A549 (cell line): ENCODE results near the gene XCL1. TPM values are rescaled to one million over a fixed set of nuclear protein-coding genes. Genes with fewer than 3 reads are reported as not detected.

Experiments used
- ATAC-seq, 2 experiments: fragments of 200-7000 bp in 1 of 2; fragments of >200 bp in 1 of 2; cut with Nextera tagmentation in 1 of 2; cut with Tn5 transposase in 1 of 2; 3 replicates each; pipeline versions ENCODE4 v1.8.0 to v1.9.1; 2018 to 2020; ENCODE audit warnings: mild to moderate bottlenecking in 1 of 2, moderate library complexity in 1 of 2
- CTCF ChIA-PET: fragments of 300-600 bp; sonication (Branson Sonifier 250); formaldehyde crosslinking; extraction: SDS; loops from one replicate; lab custom pipeline; 2021; ENCODE audit warnings: antibody characterized with exemption, inconsistent platforms; lab: Yijun Ruan, JAX
- POLR2A ChIA-PET: fragments of 350-600 bp; formaldehyde crosslinking; extraction: SDS; loops from one replicate; lab custom pipeline; 2021; ENCODE audit warnings: antibody characterized with exemption, inconsistent platforms; lab: Yijun Ruan, JAX
- DNase-seq, 2 experiments: peaks; one replicate each; pipeline versions ENCODE4 v3.0.0 to v3.0.0-alpha.2; 2011 to 2016; ENCODE audit warnings: low read depth in 1 of 2, low spot score in 1 of 2
- FAIRE-seq: peaks from 2 replicates; lab custom pipeline; 2011; peaks lifted over from hg19 to GRCh38; lab: Jason Lieb, UNC
- H3K27ac ChIP-seq, 2 experiments: fragments of >200 bp; sonication (Bioruptor Twin); formaldehyde crosslinking; 3 replicates each; pipeline ENCODE4 v1.5.1; 2016 to 2017
- H3K4me1 ChIP-seq: fragments of >200 bp; sonication (Bioruptor Twin); formaldehyde crosslinking; 3 replicates; pipeline ENCODE4 v1.6.1; 2016
- H3K4me2 ChIP-seq: fragments of >200 bp; sonication (Bioruptor Twin); formaldehyde crosslinking; 3 replicates; pipeline ENCODE4 v1.6.1; 2016
- H3K4me3 ChIP-seq: fragments of >200 bp; sonication (Bioruptor Twin); formaldehyde crosslinking; 3 replicates; pipeline ENCODE4 v1.5.1; 2016
- H3K9me3 ChIP-seq: fragments of >200 bp; sonication (Bioruptor Twin); formaldehyde crosslinking; 3 replicates; pipeline ENCODE4 v1.6.1; 2016
- CBX8 ChIP-seq: fragments of 200-600 bp; sonication (generic); IDR thresholded peaks from 2 replicates; pipeline ENCODE4 v1.6.1; 2016
- CEBPB ChIP-seq, 2 experiments: fragments of >200 bp in 1 of 2; sonication (Bioruptor Twin) in 1 of 2; formaldehyde crosslinking in 1 of 2; IDR thresholded peaks; 2 replicates each; pipeline ENCODE4 v1.6.1; 2012 to 2016
- CHD2 ChIP-seq: fragments of 150-350 bp; IDR thresholded peaks from 2 replicates; pipeline ENCODE4 v1.6.1; 2014; ENCODE audit warnings: low read length; ENCODE audit not compliant: partially characterized antibody
- CHD4 ChIP-seq: fragments of 200-600 bp; sonication (generic); IDR thresholded peaks from 2 replicates; pipeline ENCODE4 v1.6.1; 2016; ENCODE audit warnings: antibody characterized with exemption, mild to moderate bottlenecking, borderline replicate concordance
- EHMT2 ChIP-seq: fragments of 200-600 bp; sonication (generic); IDR thresholded peaks from 2 replicates; pipeline ENCODE4 v1.6.1; 2016; ENCODE audit warnings: antibody characterized with exemption, low read depth, mild to moderate bottlenecking, moderate library complexity
- FOXS1 ChIP-seq: fragments of 250-450 bp; sonication (Bioruptor Pico); IDR thresholded peaks from 2 replicates; pipeline ENCODE4 v1.5.0; 2020; ENCODE audit warnings: mild to moderate bottlenecking, moderate library complexity
- GATA3 ChIP-seq: IDR thresholded peaks from 2 replicates; pipeline ENCODE4 v1.6.1; 2012; ENCODE audit warnings: borderline replicate concordance
- HOXA7 ChIP-seq: fragments of 250-450 bp; sonication (Bioruptor Pico); IDR thresholded peaks from 2 replicates; pipeline ENCODE4 v1.5.0; 2020; ENCODE audit warnings: mild to moderate bottlenecking, moderate library complexity
- HOXB5 ChIP-seq: fragments of 250-450 bp; sonication (Bioruptor Pico); IDR thresholded peaks from 2 replicates; pipeline ENCODE4 v1.5.0; 2020; ENCODE audit warnings: mild to moderate bottlenecking, moderate library complexity
- KDM5A ChIP-seq: fragments of 200-600 bp; sonication (generic); IDR thresholded peaks from 2 replicates; pipeline ENCODE4 v1.6.1; 2016; ENCODE audit warnings: antibody characterized with exemption, mild to moderate bottlenecking
- MYC ChIP-seq: IDR thresholded peaks from 2 replicates; pipeline ENCODE4 v1.6.1; 2012; ENCODE audit warnings: mild to moderate bottlenecking, inconsistent platforms, low read length, improper control_type of control experiment, borderline replicate concordance
- NR3C1 ChIP-seq: fragments of >200 bp; sonication (Bioruptor Twin); formaldehyde crosslinking; IDR thresholded peaks from 3 replicates; pipeline ENCODE4 v1.6.1; 2017
- PHF8 ChIP-seq: fragments of 200-600 bp; sonication (generic); IDR thresholded peaks from 2 replicates; pipeline ENCODE4 v1.6.1; 2016; ENCODE audit warnings: low read depth, mild to moderate bottlenecking, antibody characterized with exemption, moderate library complexity, borderline replicate concordance
- RAD21 ChIP-seq, 2 experiments: fragments of >200 bp in 1 of 2; sonication (Bioruptor Twin) in 1 of 2; formaldehyde crosslinking in 1 of 2; IDR thresholded peaks in 1 of 2; conservative IDR thresholded peaks in 1 of 2; 2 replicates in 1 of 2; 3 replicates in 1 of 2; pipeline ENCODE4 v1.6.1; 2012 to 2018; ENCODE audit warnings: inconsistent platforms in 1 of 2
- RCOR1 ChIP-seq: fragments of 150-350 bp; IDR thresholded peaks from 2 replicates; pipeline ENCODE4 v1.6.1; 2014; ENCODE audit warnings: antibody characterized with exemption, low read length, low read depth
- RNF2 ChIP-seq: fragments of 200-600 bp; sonication (generic); IDR thresholded peaks from 2 replicates; pipeline ENCODE4 v1.6.1; 2016; ENCODE audit warnings: low read depth, mild to moderate bottlenecking, antibody characterized with exemption, moderate library complexity, borderline replicate concordance
- SMC3 ChIP-seq: fragments of >200 bp; sonication (Bioruptor Twin); formaldehyde crosslinking; IDR thresholded peaks from 3 replicates; pipeline ENCODE4 v1.6.1; 2018; ENCODE audit warnings: inconsistent platforms
- SREBF2 ChIP-seq: fragments of 450-650 bp; IDR thresholded peaks from 2 replicates; pipeline ENCODE4 v1.6.1; 2014; ENCODE audit warnings: mild to moderate bottlenecking, moderate library complexity
- TP53 ChIP-seq: fragments of 250-450 bp; sonication (Bioruptor Pico); IDR thresholded peaks from 2 replicates; pipeline ENCODE4 v1.5.0; 2021; ENCODE audit warnings: mild to moderate bottlenecking, moderate library complexity
- WGBS: methylation state at CpG from one replicate; pipeline ENCODE4 v1.1.6; 2017; ENCODE audit errors: missing lambda C conversion rate; 5-methylcytosine and 5-hydroxymethylcytosine counted together
- polyA plus RNA-seq, 4 experiments: library from polyadenylated mRNA; depleted of rRNA in 3 of 4; stranded (reverse); fragments of >200 nt; fragmentation: RNase III in 1 of 4; extraction: RNeasy Plus Mini Kit Qiagen cat#74134 plus additional on column Dnase treatment in 1 of 4; gene quantifications; 2 replicates in 3 of 4; 3 replicates in 1 of 4; pipeline ENCODE4 v1.2.3, GENCODE V29; 2011 to 2017
- TF ChIP-seq, protein P1 (sequence below): fragments of 450-650 bp; IDR thresholded peaks from 2 replicates; pipeline ENCODE4 v1.6.1; 2014; ENCODE audit warnings: antibody characterized with exemption
- TF ChIP-seq, protein P2 (sequence below): IDR thresholded peaks from 2 replicates; pipeline ENCODE4 v1.6.1; 2012

The XCL1 gene
- polyA plus RNA-seq, 2 of the 4 experiments (the other 2 are of a cell fraction): not detected

- 20% methylated on average over 1 of the region's 1 CpG for WGBS
- POLR2A ChIA-PET: no interaction called here
Measured at GRCh38 chr1:168550971-168551370, 25.4 kb upstream of the XCL1 start.

DNA sequence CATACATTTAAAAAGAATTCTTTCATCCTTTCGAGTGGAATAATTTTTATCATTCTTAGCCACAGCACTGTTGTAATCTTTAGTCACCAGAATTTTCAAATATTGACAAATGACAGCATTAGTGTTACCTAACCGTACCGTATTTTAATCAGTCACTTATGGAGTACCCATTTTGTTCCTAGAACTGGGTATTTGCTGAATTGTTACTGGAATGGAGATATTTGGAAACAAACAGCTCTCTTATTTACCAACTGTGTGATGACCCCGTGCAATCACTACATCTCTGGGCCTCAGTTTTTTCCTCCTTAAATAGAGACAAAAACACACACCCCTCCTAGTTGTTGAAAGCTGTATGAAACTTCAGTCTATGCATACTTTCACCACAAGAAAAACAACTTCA, 24.7 kb upstream of the XCL1 start:
- WGBS: 2% methylated on average over 4 of the region's 4 CpGs
- ChIA-PET POLR2A (no interaction called here), CTCF (interaction anchor here (1.1 kb wide), 1 partner anchor 99 kb away, joined by 3 read pairs; no protein-coding TSS in a partner anchor)
- Histone ChIP-seq H3K4me3 (no peak overlapping the region), H3K4me1 (peaks cover 29% of the 10 kb centered on the region), H3K27ac (peak overlapping the region in 1 of 2 experiments; percentile 46; a peak in 2 of 6 replicates)
- FAIRE-seq: no peak
- peak in 1 of 2 experiments; percentile 18 for DNase-seq
- no peak; a peak in 1 of 6 replicates for ATAC-seq
- TF ChIP-seq KDM5A: no peak
- no peak for TF ChIP-seq NR3C1
- peak; percentile 25 to 52; a peak in 2 of 4 replicates for TF ChIP-seq CEBPB (IDR thresholded peaks at IDR 0.05)
- TF ChIP-seq, all 56 proteins: peak for 1
- Histone ChIP-seq H3K4me2 (peak overlapping the region; percentile 49), H3K9me3 (no peaks in the 10 kb centered on the region)

More at GRCh38 chr1:168550971-168551370, 25.4 kb upstream of the XCL1 start:
- no peak for FAIRE-seq
- Histone ChIP-seq H3K4me1 (peaks cover 29% of the 10 kb centered on the region), H3K4me2 (peak overlapping the region; percentile 49), H3K9me3 (no peaks in the 10 kb centered on the region), H3K4me3 (no peak overlapping the region), H3K27ac (peak overlapping the region; percentile 38 to 46; a peak in 1 of 6 replicates)
- TF ChIP-seq, protein P1, sequence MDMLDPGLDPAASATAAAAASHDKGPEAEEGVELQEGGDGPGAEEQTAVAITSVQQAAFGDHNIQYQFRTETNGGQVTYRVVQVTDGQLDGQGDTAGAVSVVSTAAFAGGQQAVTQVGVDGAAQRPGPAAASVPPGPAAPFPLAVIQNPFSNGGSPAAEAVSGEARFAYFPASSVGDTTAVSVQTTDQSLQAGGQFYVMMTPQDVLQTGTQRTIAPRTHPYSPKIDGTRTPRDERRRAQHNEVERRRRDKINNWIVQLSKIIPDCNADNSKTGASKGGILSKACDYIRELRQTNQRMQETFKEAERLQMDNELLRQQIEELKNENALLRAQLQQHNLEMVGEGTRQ: no peak
- no peak for TF ChIP-seq HOXA7 (CRISPR knock-in tag)
- ATAC-seq: peak in 1 of 2 experiments; percentile 32; a peak in 1 of 6 replicates
- CTCF ChIA-PET: no interaction called here
- peak in 1 of 2 experiments; percentile 21 for DNase-seq

DNA sequence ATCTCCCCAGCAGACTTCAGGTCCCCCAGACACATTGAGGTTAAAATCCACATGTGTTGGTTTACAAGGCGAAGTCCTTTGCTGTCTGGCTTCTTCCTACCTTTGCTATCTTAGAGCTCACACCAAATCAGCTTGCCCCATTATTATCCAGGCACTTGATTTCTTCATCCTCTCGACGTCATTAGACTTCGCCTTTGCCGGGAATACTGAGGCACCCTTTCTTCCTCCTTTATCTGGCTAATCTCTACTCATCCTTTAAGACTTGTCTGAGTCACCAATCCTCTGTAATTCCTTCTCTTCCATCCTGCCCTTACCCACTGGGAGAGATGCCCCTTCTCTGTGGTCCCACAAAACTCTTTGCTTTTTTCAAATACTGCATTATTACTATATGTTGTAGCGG, 23.4 kb upstream of the XCL1 start:
- TF ChIP-seq, protein P2, sequence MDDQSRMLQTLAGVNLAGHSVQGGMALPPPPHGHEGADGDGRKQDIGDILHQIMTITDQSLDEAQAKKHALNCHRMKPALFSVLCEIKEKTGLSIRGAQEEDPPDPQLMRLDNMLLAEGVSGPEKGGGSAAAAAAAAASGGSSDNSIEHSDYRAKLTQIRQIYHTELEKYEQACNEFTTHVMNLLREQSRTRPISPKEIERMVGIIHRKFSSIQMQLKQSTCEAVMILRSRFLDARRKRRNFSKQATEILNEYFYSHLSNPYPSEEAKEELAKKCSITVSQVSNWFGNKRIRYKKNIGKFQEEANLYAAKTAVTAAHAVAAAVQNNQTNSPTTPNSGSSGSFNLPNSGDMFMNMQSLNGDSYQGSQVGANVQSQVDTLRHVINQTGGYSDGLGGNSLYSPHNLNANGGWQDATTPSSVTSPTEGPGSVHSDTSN: no peak
- no peak for TF ChIP-seq EHMT2
- TF ChIP-seq SREBF2: no peak
- TF ChIP-seq PHF8: no peak
- TF ChIP-seq RNF2: no peak
- no peak for TF ChIP-seq HOXB5
- TF ChIP-seq RAD21 (conservative IDR thresholded peaks at IDR 0.05 in 1 of 2, IDR thresholded peaks at IDR 0.05 in 1 of 2): no peak
- TF ChIP-seq CEBPB (IDR thresholded peaks at IDR 0.05): no peak
- no peak for TF ChIP-seq RCOR1
- TF ChIP-seq MYC: no peak
- no peak for TF ChIP-seq GATA3
- no peak for TF ChIP-seq TP53 (CRISPR knock-in tag)
- TF ChIP-seq SMC3: no peak
- TF ChIP-seq CHD4: no peak
- no peak for TF ChIP-seq CHD2
- TF ChIP-seq FOXS1: no peak
- no peak for TF ChIP-seq CBX8
- H3K4me2 ChIP-seq: no peak overlapping the region
- peak in 1 of 2 experiments; percentile 11 for DNase-seq
- 73% methylated on average over 6 of the region's 6 CpGs for WGBS
- no peak for FAIRE-seq
- H3K27ac ChIP-seq: peak overlapping the region; percentile 42 to 52; a peak in 3 of 6 replicates
- H3K4me3 ChIP-seq: no peak overlapping the region
- no peaks in the 10 kb centered on the region for H3K9me3 ChIP-seq
- H3K4me1 ChIP-seq: peaks cover 42% of the 10 kb centered on the region
- ChIA-PET CTCF (interaction anchor here (0.8 to 1.1 kb wide), 2 partner anchors 51 to 101 kb away, joined by 3 read pairs; no protein-coding TSS in a partner anchor), POLR2A (no interaction called here)
- no peak for ATAC-seq
